Osteoblast (primary cell): ENCODE measurements around the gene PTPMT1. TPM values are rescaled to one million over a fixed set of nuclear protein-coding genes. Genes with fewer than 3 reads are reported as not detected.
A peak's percentile ranks its signal among the peaks of the same experiment; 100 is the strongest.

ENCODE experiments used
- DNase-seq: peaks from one replicate; pipeline ENCODE4 v3.0.0; 2011; ENCODE audit warnings: low spot score, mixed read lengths; ENCODE audit not compliant: insufficient read length; ENCODE audit errors: missing footprints
- H2AFZ ChIP-seq: 2 replicates; pipeline ENCODE4 v1.6.0; 2011; ENCODE audit warnings: mild to moderate bottlenecking, low read length
- H3K27ac ChIP-seq: 2 replicates; pipeline ENCODE4 v1.5.1; 2011; ENCODE audit warnings: mild to moderate bottlenecking, low read depth, low read length, moderate library complexity
- H3K27me3 ChIP-seq: 2 replicates; pipeline ENCODE4 v1.6.0; 2012; ENCODE audit warnings: mild to moderate bottlenecking, control low read depth, inconsistent platforms, low read length, moderate library complexity; ENCODE audit not compliant: insufficient read depth
- H3K36me3 ChIP-seq: 2 replicates; pipeline ENCODE4 v1.5.1; 2011; ENCODE audit warnings: mild to moderate bottlenecking, low read length, control low read depth, moderate library complexity; ENCODE audit not compliant: insufficient read depth
- H3K4me1 ChIP-seq: 2 replicates; pipeline ENCODE4 v1.5.1; 2011; ENCODE audit warnings: mild to moderate bottlenecking, low read length, control low read depth, moderate library complexity; ENCODE audit not compliant: insufficient read depth
- H3K4me2 ChIP-seq: 2 replicates; pipeline ENCODE4 v1.6.0; 2011; ENCODE audit warnings: mild to moderate bottlenecking, low read length; ENCODE audit not compliant: insufficient read depth
- H3K4me3 ChIP-seq: fragments of 200-600 bp; sonication (generic); 3 replicates; pipeline ENCODE4 v1.5.1; 2012; ENCODE audit warnings: mild to moderate bottlenecking, low read length, inconsistent platforms; ENCODE audit not compliant: insufficient read depth
- H3K79me2 ChIP-seq: 2 replicates; pipeline ENCODE4 v1.6.0; 2012; ENCODE audit warnings: mild to moderate bottlenecking, low read length, control low read depth, inconsistent platforms; ENCODE audit not compliant: insufficient read depth
- H3K9me3 ChIP-seq: 2 replicates; pipeline ENCODE4 v1.5.1; 2011; ENCODE audit warnings: low read depth, low read length, control low read depth
- H4K20me1 ChIP-seq: 2 replicates; pipeline ENCODE4 v1.6.0; 2012; ENCODE audit warnings: mild to moderate bottlenecking, low read length, control low read depth; ENCODE audit not compliant: insufficient read depth
- CTCF ChIP-seq: IDR thresholded peaks from 2 replicates; pipeline ENCODE4 v1.5.1; 2011; ENCODE audit warnings: mild to moderate bottlenecking, low read depth, low read length, moderate library complexity; ENCODE audit errors: extremely low read depth
- total RNA-seq: library from RNA; depleted of rRNA; stranded (reverse); fragments of >200 nt; gene quantifications from 2 replicates; pipeline ENCODE4 v1.2.3, GENCODE V29; 2012

The PTPMT1 gene
- total RNA-seq, 1 donor, result 80.7 TPM

- DNase-seq, result peak; percentile 59
- no peak overlapping the region for H3K27ac ChIP-seq
- no peaks in the 10 kb centered on the region for H3K4me1 ChIP-seq
- H2AFZ ChIP-seq, result no peak overlapping the region
- H3K36me3 ChIP-seq, result no peaks in the 10 kb centered on the region
- H3K79me2 ChIP-seq, result no peaks in the 10 kb centered on the region
- no peaks in the 10 kb centered on the region for H3K9me3 ChIP-seq
- TF ChIP-seq CTCF, result no peak
- peaks cover 4% of the 10 kb centered on the region for H4K20me1 ChIP-seq
- H3K4me2 ChIP-seq, result no peak overlapping the region
- H3K27me3 ChIP-seq, result peaks cover 51% of the 10 kb centered on the region
- no peak overlapping the region for H3K4me3 ChIP-seq
Measured at GRCh38 chr11:47595029-47595428, 29.6 kb downstream of the PTPMT1 start.

GRCh38 chr11:47595967-47596366 is 30.6 kb downstream of the PTPMT1 start:
- no peak overlapping the region for H3K4me3 ChIP-seq
- H3K36me3 ChIP-seq, result no peaks in the 10 kb centered on the region
- H3K79me2 ChIP-seq, result no peaks in the 10 kb centered on the region
- H3K27me3 ChIP-seq, result peaks cover 42% of the 10 kb centered on the region
- no peak overlapping the region for H2AFZ ChIP-seq
- H3K4me1 ChIP-seq, result no peaks in the 10 kb centered on the region
- TF ChIP-seq CTCF, result no peak
- no peak overlapping the region for H3K27ac ChIP-seq
- peaks cover 4% of the 10 kb centered on the region for H4K20me1 ChIP-seq
- no peak overlapping the region for H3K4me2 ChIP-seq
- peak; percentile 72 for DNase-seq
- H3K9me3 ChIP-seq, result no peaks in the 10 kb centered on the region

GRCh38 chr11:47599902-47600301 is 34.5 kb downstream of the PTPMT1 start:
- H4K20me1 ChIP-seq, result no peaks in the 10 kb centered on the region
- H3K27me3 ChIP-seq, result peaks cover 11% of the 10 kb centered on the region
- no peaks in the 10 kb centered on the region for H3K9me3 ChIP-seq
- peaks cover 4% of the 10 kb centered on the region for H3K4me1 ChIP-seq
- H2AFZ ChIP-seq, result no peak overlapping the region
- H3K4me3 ChIP-seq, result no peak overlapping the region
- H3K4me2 ChIP-seq, result no peak overlapping the region
- TF ChIP-seq CTCF, result no peak
- no peak overlapping the region for H3K27ac ChIP-seq
- no peaks in the 10 kb centered on the region for H3K36me3 ChIP-seq
- no peaks in the 10 kb centered on the region for H3K79me2 ChIP-seq
- DNase-seq, result peak; percentile 29

- Histone ChIP-seq H3K4me2 (no peak overlapping the region), H3K4me3 (no peak overlapping the region), H3K79me2 (no peaks in the 10 kb centered on the region), H3K4me1 (peaks cover 28% of the 10 kb centered on the region), H4K20me1 (no peaks in the 10 kb centered on the region), H3K36me3 (no peaks in the 10 kb centered on the region), H3K27me3 (no peaks in the 10 kb centered on the region), H3K9me3 (no peaks in the 10 kb centered on the region), H2AFZ (no peak overlapping the region), H3K27ac (no peak overlapping the region)
- no peak for TF ChIP-seq CTCF
- DNase-seq, result peak; percentile 92
Measured at GRCh38 chr11:47603295-47603694, 37.9 kb downstream of the PTPMT1 start.
